BLaER1 treated with 17β-estradiol and CSF1 and Interleukin-3, amounts not matched to agents 10 nM and 100 nM (cell line): ENCODE measurements around the gene ZNF747.
"Not testable (repeated sequence)": the region's sequence is repeated elsewhere in the genome, so short reads cannot be mapped to it uniquely, and the experiment has no call there.

ENCODE experiments used
- H3K27ac ChIP-seq, 11 experiments: shearing (Covaris generic); formaldehyde crosslinking; 2 replicates each; pipeline ENCODE4 v1.8.1; 2022
- H3K27me3 ChIP-seq, 11 experiments: shearing (Covaris generic); formaldehyde crosslinking; 2 replicates each; pipeline ENCODE4 v1.8.1; 2022
- H3K36me3 ChIP-seq, 11 experiments: shearing (Covaris generic); formaldehyde crosslinking; 2 replicates each; pipeline ENCODE4 v1.8.1; 2022
- H3K4me1 ChIP-seq, 10 experiments: shearing (Covaris generic); formaldehyde crosslinking; 2 replicates each; pipeline ENCODE4 v1.8.1; 2022
- H3K4me2 ChIP-seq, 11 experiments: shearing (Covaris generic); formaldehyde crosslinking; 2 replicates each; pipeline ENCODE4 v1.8.1; 2022
- H3K4me3 ChIP-seq, 10 experiments: shearing (Covaris generic); formaldehyde crosslinking; 2 replicates each; pipeline ENCODE4 v1.8.1; 2022
- H3K9ac ChIP-seq, 11 experiments: shearing (Covaris generic); formaldehyde crosslinking; 2 replicates each; pipeline ENCODE4 v1.8.1; 2022
- H3K9me3 ChIP-seq, 11 experiments: shearing (Covaris generic); formaldehyde crosslinking; replicated peaks in 1 of 11; 2 replicates each; pipeline ENCODE4 v1.8.1; 2022
- H4K20me1 ChIP-seq, 11 experiments: shearing (Covaris generic); formaldehyde crosslinking; 2 replicates each; pipeline ENCODE4 v1.8.1; 2022
- Cebpa-rat ChIP-seq, 11 experiments: shearing (Covaris generic); IDR thresholded peaks; 2 replicates each; pipeline ENCODE4 v1.8.1; 2022

ZNF747 gene

DNA sequence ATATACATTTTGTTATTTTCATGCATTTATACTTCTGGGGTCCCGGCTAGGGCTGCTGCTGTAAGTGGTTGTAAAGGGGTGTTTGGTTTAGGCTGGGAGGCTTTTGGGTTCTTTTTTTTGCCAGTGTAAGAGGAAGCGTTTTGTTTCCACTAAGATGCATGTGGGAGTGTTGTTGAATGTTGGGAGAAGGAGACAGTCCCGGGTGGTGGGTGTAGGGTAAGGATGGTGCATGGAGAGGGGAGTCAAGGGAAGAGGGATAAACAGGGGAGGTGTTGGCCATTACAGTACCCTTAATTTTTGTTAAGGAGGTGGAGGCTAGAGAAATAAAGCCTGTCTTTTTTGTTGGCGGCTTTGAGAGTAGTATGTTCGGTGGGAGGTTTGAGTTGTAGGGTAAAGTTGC is 8.4 kb upstream of the ZNF747 start:
- Histone ChIP-seq H3K36me3 (peaks cover 0 to 4% (median 0%) of the 10 kb centered on the region in 11 experiments; a peak in 2 of 22 replicates), H3K4me2 (peak overlapping the region in 4 of 11 experiments; percentile 9 to 19 (median 14); a peak in 2 of 22 replicates), H3K9ac (no peak overlapping the region), H4K20me1 (no peaks in the 10 kb centered on the region), H3K27ac (no peak overlapping the region), H3K27me3 (no peaks in the 10 kb centered on the region), H3K4me1 (peaks cover 0 to 51% (median 18%) of the 10 kb centered on the region in 10 experiments; a peak in 14 of 20 replicates), H3K4me3 (no peak overlapping the region), H3K9me3 (no peaks in the 10 kb centered on the region)
- TF ChIP-seq Cebpa-rat (IDR thresholded peaks at IDR 0.05), result no peak

GRCh38 chr16:30541502-30542329 is 7.1 kb upstream of the ZNF747 start:
- Histone ChIP-seq H3K27ac (no peak overlapping the region), H3K9me3 (no peaks in the 10 kb centered on the region), H3K36me3 (peaks cover 0 to 4% (median 0%) of the 10 kb centered on the region in 11 experiments; a peak in 2 of 22 replicates), H3K9ac (no peak overlapping the region), H4K20me1 (no peaks in the 10 kb centered on the region), H3K27me3 (no peaks in the 10 kb centered on the region), H3K4me1 (peaks cover 3 to 52% (median 22%) of the 10 kb centered on the region in 10 experiments; a peak in 16 of 20 replicates), H3K4me2 (peak overlapping the region in 3 of 11 experiments; percentile 18 to 51 (median 37); a peak in 6 of 22 replicates), H3K4me3 (no peak overlapping the region)
- TF ChIP-seq Cebpa-rat (IDR thresholded peaks at IDR 0.05), result no peak

- H3K9me3 ChIP-seq, H3K36me3 ChIP-seq, H3K4me3 ChIP-seq, H4K20me1 ChIP-seq, H3K27ac ChIP-seq, H3K27me3 ChIP-seq, H3K9ac ChIP-seq: not testable (repeated sequence)
- H3K4me1 ChIP-seq, result peaks cover 10 to 52% (median 26%) of the 10 kb centered on the region in 10 experiments
- peak overlapping the region in 3 of 11 experiments; percentile 18 to 51 (median 37); a peak in 6 of 22 replicates for H3K4me2 ChIP-seq
Measured at GRCh38 chr16:30540916-30541464, 6.3 kb upstream of the ZNF747 start.

DNA sequence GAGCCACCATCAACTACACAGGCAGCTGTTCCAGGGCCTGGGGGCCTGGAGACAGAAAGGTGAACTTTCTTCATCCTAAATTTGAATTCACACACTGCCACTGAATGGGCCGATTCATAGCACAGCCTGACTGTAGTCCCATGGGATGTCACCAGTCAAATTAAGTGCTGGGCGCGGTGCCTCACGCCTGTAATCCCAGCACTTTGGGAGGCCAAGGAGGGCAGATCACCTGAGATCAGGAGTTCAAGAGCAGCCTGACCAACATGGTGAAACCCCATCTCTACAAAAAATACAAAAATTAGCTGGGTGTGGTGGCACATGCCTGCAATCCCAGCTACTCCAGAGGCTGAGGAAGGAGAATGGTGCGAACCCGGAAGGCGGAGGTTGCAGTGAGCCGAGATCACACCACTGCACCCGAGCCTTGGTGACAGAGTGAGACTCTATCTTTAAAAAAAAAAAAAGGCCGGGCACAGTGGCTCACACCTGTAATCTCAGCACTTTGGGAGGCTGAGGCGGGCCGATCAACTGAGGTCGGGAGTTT is 5.4 kb upstream of the ZNF747 start:
- H3K27ac ChIP-seq, H3K9me3 ChIP-seq, H4K20me1 ChIP-seq, H3K27me3 ChIP-seq, H3K4me3 ChIP-seq, H3K9ac ChIP-seq, H3K36me3 ChIP-seq, H3K4me2 ChIP-seq: not testable (repeated sequence)
- H3K4me1 ChIP-seq, result peaks cover 19 to 50% (median 33%) of the 10 kb centered on the region in 10 experiments

DNA sequence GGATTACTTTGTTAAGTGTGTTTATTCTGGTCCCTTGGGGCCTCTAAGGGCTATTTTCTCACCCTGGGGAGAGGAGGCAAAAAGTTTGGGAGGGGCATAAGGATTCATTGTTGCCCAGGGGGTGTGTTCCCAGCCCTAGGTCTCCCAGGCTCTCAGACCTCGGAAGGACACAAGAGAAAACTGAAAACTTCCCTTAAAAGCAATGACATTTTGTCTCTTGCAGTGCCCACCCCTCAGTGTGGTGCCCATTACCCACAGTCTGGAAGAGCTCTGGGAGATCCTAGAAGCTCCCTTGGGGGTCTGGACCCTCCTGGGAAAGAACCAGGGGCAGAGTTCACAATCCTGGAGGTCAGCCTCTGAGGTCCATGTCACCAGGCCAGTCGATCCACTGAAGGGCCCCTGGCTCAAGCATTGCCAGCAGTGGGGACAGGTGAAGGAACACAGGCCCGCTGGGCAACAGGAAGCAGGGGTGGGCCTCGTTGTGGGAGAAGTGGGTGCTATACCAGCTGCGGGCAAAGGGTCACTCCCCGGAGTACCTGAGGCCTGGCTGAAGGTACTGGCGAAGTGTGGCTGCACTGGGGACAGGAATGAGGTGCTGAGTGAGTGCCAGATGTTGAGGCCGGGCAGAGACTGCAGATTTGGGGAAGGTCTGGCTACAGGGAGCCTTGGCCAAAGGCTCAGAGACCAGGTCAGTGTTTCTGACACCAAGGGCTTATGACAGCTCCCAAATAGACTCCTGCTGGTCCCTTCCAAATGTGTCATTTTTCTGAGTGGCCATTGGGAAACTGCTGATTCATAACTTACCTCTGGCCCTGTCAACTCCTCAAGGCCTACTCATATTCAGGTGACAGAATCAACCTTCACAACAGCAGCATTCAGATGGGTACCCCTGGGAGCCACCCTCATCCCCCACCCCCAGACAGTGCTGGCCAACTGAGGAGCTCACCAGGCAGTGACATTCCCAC is 4.6 kb upstream of the ZNF747 start:
- H3K4me1 ChIP-seq, result peaks cover 19 to 50% (median 34%) of the 10 kb centered on the region in 10 experiments
- no peaks in the 10 kb centered on the region for H3K9me3 ChIP-seq
- no peak overlapping the region for H3K27ac ChIP-seq
- H3K4me3 ChIP-seq, result no peak overlapping the region
- H3K9ac ChIP-seq, result peak overlapping the region in 2 of 11 experiments; percentile 24 to 27; a peak in 1 of 22 replicates
- peak overlapping the region in 3 of 11 experiments; percentile 8 to 24 (median 13); a peak in 1 of 22 replicates for H3K4me2 ChIP-seq
- no peaks in the 10 kb centered on the region for H3K27me3 ChIP-seq
- no peaks in the 10 kb centered on the region for H4K20me1 ChIP-seq
- no peak for TF ChIP-seq Cebpa-rat (IDR thresholded peaks at IDR 0.05)
- H3K36me3 ChIP-seq, result peaks cover 0 to 4% (median 0%) of the 10 kb centered on the region in 11 experiments; a peak in 2 of 22 replicates

GRCh38 chr16:30536391-30537024 is 1.9 kb upstream of the ZNF747 start:
- not testable (repeated sequence) for H4K20me1 ChIP-seq, H3K27me3 ChIP-seq, H3K9me3 ChIP-seq
- Histone ChIP-seq H3K27ac (peak overlapping the region in 10 of 11 experiments; percentile 88 to 97 (median 93); a peak in 14 of 22 replicates), H3K4me2 (peak overlapping the region; percentile 83 to 97 (median 93)), H3K36me3 (peaks cover 10 to 21% (median 16%) of the 10 kb centered on the region in 11 experiments), H3K4me1 (peaks cover 31 to 51% (median 45%) of the 10 kb centered on the region in 10 experiments), H3K9ac (peak overlapping the region in 9 of 11 experiments; percentile 84 to 94 (median 91); a peak in 11 of 22 replicates), H3K4me3 (peak overlapping the region in 9 of 10 experiments; percentile 68 to 89 (median 76); a peak in 14 of 20 replicates)

- TF ChIP-seq Cebpa-rat (IDR thresholded peaks at IDR 0.05), result no peak
- peak overlapping the region; percentile 84 to 97 (median 92) for H3K9ac ChIP-seq
- peak overlapping the region; percentile 65 to 89 (median 75) for H3K4me3 ChIP-seq
- no peaks in the 10 kb centered on the region for H3K27me3 ChIP-seq
- no peaks in the 10 kb centered on the region for H4K20me1 ChIP-seq
- peaks cover 17 to 28% (median 23%) of the 10 kb centered on the region in 11 experiments for H3K36me3 ChIP-seq
- H3K4me2 ChIP-seq, result peak overlapping the region; percentile 83 to 97 (median 93)
- peaks cover 30 to 51% (median 43%) of the 10 kb centered on the region in 10 experiments for H3K4me1 ChIP-seq
- no peaks in the 10 kb centered on the region for H3K9me3 ChIP-seq
- H3K27ac ChIP-seq, result peak overlapping the region; percentile 88 to 97 (median 93)
Measured at GRCh38 chr16:30535777-30536190, 1.1 kb upstream of the ZNF747 start.
